GM23338 (cell line): Measurements from ENCODE around the gene ZNF100. TPM values are rescaled to one million over a fixed set of nuclear protein-coding genes. Genes with fewer than 3 reads are reported as not detected.

Source experiments
- polyA plus RNA-seq: library from polyadenylated mRNA; unstranded; fragments of >200 nt; fragmentation: Nextera tagmentation; extraction: Ambion mirVana; gene quantifications from 2 replicates; pipeline ENCODE4 v1.2.1, GENCODE V29; 2016
- small RNA-seq: library from RNA; depleted of rRNA; stranded (forward); fragments of <200 nt; gene quantifications from one replicate; pipeline ENCODE3, GENCODE V24; 2014; ENCODE audit warnings: low replicate concordance
- total RNA-seq: library from RNA; depleted of rRNA; stranded (reverse); fragments of >200 nt; shearing (Covaris generic); gene quantifications from 2 replicates; pipeline ENCODE4 v1.2.3, GENCODE V29; 2014; rRNA removed

The ZNF100 gene
- total and polyA plus RNA-seq, 2 experiments from 2014 or later: 10.0 to 25.1 TPM

Small RNAs within 50 kb of the gene (small RNA-seq; reads per million reads assigned to genes)
- not detected for gene VN1R84P

Other genes with a start within 250 kb of the ZNF100 start
- gene ZNF43, start 68.6 kb upstream of the ZNF100 start, total RNA-seq: 51.7 and 59.8 TPM in 2 replicates
- 18.4 and 22.2 TPM in 2 replicates for gene ZNF43, start 68.6 kb upstream of the ZNF100 start, polyA plus RNA-seq
- 1.1 TPM in 1 of 2 replicates, not detected in the other for gene ZNF208, start 243.4 kb upstream of the ZNF100 start, total RNA-seq
- not detected in 2 replicates for gene ZNF208, start 243.4 kb upstream of the ZNF100 start, polyA plus RNA-seq